ENCODE data around the gene LYPD6. TPM values are rescaled to one million over a fixed set of nuclear protein-coding genes. Genes with fewer than 3 reads are reported as not detected.

The LYPD6 gene
- total and polyA plus RNA-seq, 2 donors (not counting 1 experiment from before 2014, with no cell fraction given) = not detected

GRCh38 chr2:149443150-149443549, 112.8 kb downstream of the LYPD6 start:
- H3K9ac ChIP-seq (ENCODE audit: low read length) = no peak overlapping the region
- no peaks in the 10 kb centered on the region for H3K9me3 Mint-ChIP-seq (ENCODE audit: insufficient read depth)
- no peaks in the 10 kb centered on the region for H3K79me2 ChIP-seq (ENCODE audit: control insufficient read depth, insufficient read depth, low read length)
- H3K4me3 Mint-ChIP-seq = no peak overlapping the region
- DNase-seq (no peak), ATAC-seq (ENCODE audit: low read depth) (no peak)
- H3K27me3 ChIP-seq (replicated peaks in 1 of 4; ENCODE audit: control extremely low read depth in 1 of 4, control insufficient read depth in 3 of 4, insufficient read depth in 4 of 4, low read length in 3 of 4) = no peaks in the 10 kb centered on the region
- no CpG with 5 or more reads among the region's 2 CpGs for WGBS (ENCODE audit: insufficient coverage)
- H2AFZ ChIP-seq (ENCODE audit: insufficient read depth, low read depth, low read length, poor library complexity, severe bottlenecking) = no peak overlapping the region
- ChIA-PET CTCF (no interaction called here), POLR2A (no interaction called here)
- no peak overlapping the region for H3K4me3 ChIP-seq (ENCODE audit: control extremely low read depth in 1 of 5, extremely low read depth in 1 of 5, insufficient read depth in 1 of 5, low read depth in 2 of 5, low read length in 4 of 5)
- no peaks in the 10 kb centered on the region for H3K36me3 ChIP-seq (replicated peaks in 1 of 2; ENCODE audit: control extremely low read depth in 1 of 2, control insufficient read depth in 1 of 2, extremely low read depth in 1 of 2, insufficient read depth in 2 of 2, low read length in 1 of 2)
- no peaks in the 10 kb centered on the region for H3K9me3 ChIP-seq (ENCODE audit: control extremely low read depth in 1 of 3, control insufficient read depth in 2 of 3, insufficient read depth in 1 of 3, low read length in 2 of 3)
- no peaks in the 10 kb centered on the region for H3K4me1 ChIP-seq (ENCODE audit: control insufficient read depth in 2 of 2, insufficient read depth in 2 of 2, low read length in 2 of 2)
- peaks cover 3% of the 10 kb centered on the region for H3K4me1 Mint-ChIP-seq
- H4K20me1 ChIP-seq (ENCODE audit: control insufficient read depth, insufficient read depth, low read length, poor library complexity, severe bottlenecking) = no peaks in the 10 kb centered on the region
- H3K27me3 Mint-ChIP-seq = no peaks in the 10 kb centered on the region
- H3K27ac Mint-ChIP-seq = no peak overlapping the region
- no peak overlapping the region for H3K4me2 ChIP-seq (replicated peaks; ENCODE audit: low read depth, low read length, poor library complexity, severe bottlenecking)
- intact Hi-C loops (cut with micrococcal nuclease) = no loop called here
- H3K27ac ChIP-seq (ENCODE audit: low read length in 2 of 2) = no peak overlapping the region
- TF ChIP-seq, protein P1, sequence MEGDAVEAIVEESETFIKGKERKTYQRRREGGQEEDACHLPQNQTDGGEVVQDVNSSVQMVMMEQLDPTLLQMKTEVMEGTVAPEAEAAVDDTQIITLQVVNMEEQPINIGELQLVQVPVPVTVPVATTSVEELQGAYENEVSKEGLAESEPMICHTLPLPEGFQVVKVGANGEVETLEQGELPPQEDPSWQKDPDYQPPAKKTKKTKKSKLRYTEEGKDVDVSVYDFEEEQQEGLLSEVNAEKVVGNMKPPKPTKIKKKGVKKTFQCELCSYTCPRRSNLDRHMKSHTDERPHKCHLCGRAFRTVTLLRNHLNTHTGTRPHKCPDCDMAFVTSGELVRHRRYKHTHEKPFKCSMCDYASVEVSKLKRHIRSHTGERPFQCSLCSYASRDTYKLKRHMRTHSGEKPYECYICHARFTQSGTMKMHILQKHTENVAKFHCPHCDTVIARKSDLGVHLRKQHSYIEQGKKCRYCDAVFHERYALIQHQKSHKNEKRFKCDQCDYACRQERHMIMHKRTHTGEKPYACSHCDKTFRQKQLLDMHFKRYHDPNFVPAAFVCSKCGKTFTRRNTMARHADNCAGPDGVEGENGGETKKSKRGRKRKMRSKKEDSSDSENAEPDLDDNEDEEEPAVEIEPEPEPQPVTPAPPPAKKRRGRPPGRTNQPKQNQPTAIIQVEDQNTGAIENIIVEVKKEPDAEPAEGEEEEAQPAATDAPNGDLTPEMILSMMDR (IDR thresholded peaks at IDR 0.05) = no peak
- no peak for TF ChIP-seq EZH2 (IDR thresholded peaks at IDR 0.05; ENCODE audit: borderline replicate concordance, insufficient read depth, low read depth, low read length, poor library complexity, severe bottlenecking)

GRCh38 chr2:149446748-149447147, 116.4 kb downstream of the LYPD6 start:
- Mint-ChIP-seq H3K9me3 (ENCODE audit: insufficient read depth) (no peaks in the 10 kb centered on the region), H3K27me3 (no peaks in the 10 kb centered on the region), H3K4me1 (no peaks in the 10 kb centered on the region), H3K27ac (no peak overlapping the region), H3K4me3 (no peak overlapping the region)
- DNase-seq (no peak), ATAC-seq (ENCODE audit: low read depth) (no peak)
- POLR2A ChIA-PET = no interaction called here
- Histone ChIP-seq H3K4me3 (ENCODE audit: control extremely low read depth in 1 of 5, extremely low read depth in 1 of 5, insufficient read depth in 1 of 5, low read depth in 2 of 5, low read length in 4 of 5) (no peak overlapping the region), H4K20me1 (ENCODE audit: control insufficient read depth, insufficient read depth, low read length, poor library complexity, severe bottlenecking) (no peaks in the 10 kb centered on the region), H3K9me3 (ENCODE audit: control extremely low read depth in 1 of 3, control insufficient read depth in 2 of 3, insufficient read depth in 1 of 3, low read length in 2 of 3) (no peaks in the 10 kb centered on the region), H2AFZ (ENCODE audit: insufficient read depth, low read depth, low read length, poor library complexity, severe bottlenecking) (no peak overlapping the region), H3K4me1 (ENCODE audit: control insufficient read depth in 2 of 2, insufficient read depth in 2 of 2, low read length in 2 of 2) (no peaks in the 10 kb centered on the region), H3K27ac (ENCODE audit: low read length in 2 of 2) (no peak overlapping the region), H3K27me3 (replicated peaks in 1 of 4; ENCODE audit: control extremely low read depth in 1 of 4, control insufficient read depth in 3 of 4, insufficient read depth in 4 of 4, low read length in 3 of 4) (no peaks in the 10 kb centered on the region), H3K79me2 (ENCODE audit: control insufficient read depth, insufficient read depth, low read length) (no peaks in the 10 kb centered on the region), H3K9ac (ENCODE audit: low read length) (no peak overlapping the region), H3K36me3 (replicated peaks in 1 of 2; ENCODE audit: control extremely low read depth in 1 of 2, control insufficient read depth in 1 of 2, extremely low read depth in 1 of 2, insufficient read depth in 2 of 2, low read length in 1 of 2) (no peaks in the 10 kb centered on the region), H3K4me2 (replicated peaks; ENCODE audit: low read depth, low read length, poor library complexity, severe bottlenecking) (no peak overlapping the region)
- intact Hi-C loops (cut with micrococcal nuclease) = no loop called here
- TF ChIP-seq, protein P1 (IDR thresholded peaks at IDR 0.05) = no peak
- TF ChIP-seq EZH2 (IDR thresholded peaks at IDR 0.05; ENCODE audit: borderline replicate concordance, insufficient read depth, low read depth, low read length, poor library complexity, severe bottlenecking) = no peak
- WGBS (ENCODE audit: insufficient coverage) = 80% methylated on average over 2 of the region's 3 CpGs
- CTCF ChIA-PET = no interaction called here
